ENCODE measurements around the gene ERBB4. TPM values are rescaled to one million over a fixed set of nuclear protein-coding genes. Genes with fewer than 3 reads are reported as not detected.

The ERBB4 gene
- polyA plus RNA-seq (2012; ENCODE audit: low read depth, missing spikeins) = 0.01 TPM

DNA sequence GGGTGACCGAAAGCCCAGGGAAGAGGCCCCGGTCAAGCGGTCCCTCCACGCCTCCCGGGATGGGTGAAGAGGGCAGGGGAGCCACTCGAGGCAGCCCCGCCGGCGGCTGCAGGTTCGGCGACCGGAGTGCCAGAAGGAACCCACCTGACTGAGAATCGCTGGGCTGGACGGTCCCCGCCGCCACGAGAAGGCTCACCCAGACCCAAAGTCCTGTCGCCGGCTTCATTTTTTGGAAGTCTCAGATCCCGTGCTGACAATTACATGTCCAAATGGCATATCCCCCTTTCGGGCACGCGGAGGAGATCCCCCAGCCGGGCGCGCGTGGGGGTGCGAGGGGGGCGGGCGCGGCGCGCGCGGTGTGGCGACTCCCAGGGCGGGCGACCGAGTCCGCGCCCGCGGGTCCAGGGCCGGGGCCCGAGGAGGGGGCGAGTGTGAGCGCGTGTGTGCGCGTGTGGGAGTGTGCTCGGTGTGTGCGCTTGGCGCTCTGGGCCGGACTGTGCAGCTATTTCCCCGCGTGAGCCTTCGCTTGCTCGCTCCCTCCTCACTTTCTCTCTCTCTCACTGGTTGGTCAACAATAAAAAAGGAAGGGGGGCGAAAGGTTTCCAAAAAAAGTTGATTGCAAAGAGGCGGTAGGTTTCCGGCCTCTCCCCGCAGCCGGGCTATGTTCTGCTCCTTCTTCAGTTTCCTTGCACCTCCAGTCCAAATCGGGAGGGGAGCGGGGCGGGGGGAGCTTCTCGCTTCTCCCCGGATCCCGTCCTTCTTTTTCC lies at the start of gene ERBB4:
Gene ERBB4 (minus strand): TSS at position 498 of the 767 bp plus-strand sequence. CDS start 272 bp downstream, at position 226.
- FAIRE-seq = no peak
- TF ChIP-seq POLR2A (IDR thresholded peaks at IDR 0.05; ENCODE audit: low read depth, low read length) (no peak), POLR2AphosphoS5 (IDR thresholded peaks at IDR 0.05; ENCODE audit: low read depth, low read length) (no peak), POU2F2 (IDR thresholded peaks at IDR 0.05; ENCODE audit: low read depth, low read length) (no peak), PAX5 (IDR thresholded peaks at IDR 0.05; ENCODE audit: insufficient read depth, low read length, severe bottlenecking) (no peak), SPI1 (IDR thresholded peaks at IDR 0.05; ENCODE audit: low read depth, low read length) (no peak), TAF1 (IDR thresholded peaks at IDR 0.05; ENCODE audit: low read depth, low read length) (no peak)

DNA sequence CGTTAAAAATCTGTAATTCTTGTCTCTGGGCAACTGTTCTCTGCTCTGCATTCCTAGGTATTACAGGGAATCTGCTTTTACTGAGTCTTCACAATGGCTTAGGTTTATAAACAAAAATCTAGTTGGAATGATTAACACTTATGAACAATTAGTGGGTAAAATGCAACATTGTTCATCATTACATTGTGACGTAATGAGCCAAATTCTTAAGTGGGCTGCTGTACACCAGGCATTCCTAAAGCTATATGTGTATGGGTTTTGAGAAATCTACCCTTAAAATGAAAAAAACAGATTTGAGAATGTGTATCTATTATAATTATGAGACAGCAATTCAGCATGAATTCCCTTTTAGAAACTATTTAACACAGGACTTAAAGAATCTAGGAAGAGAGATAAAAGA lies 41.5 kb upstream of the ERBB4 start:
- TF ChIP-seq SPI1 (IDR thresholded peaks at IDR 0.05; ENCODE audit: low read depth, low read length) (no peak), POU2F2 (IDR thresholded peaks at IDR 0.05; ENCODE audit: low read depth, low read length) (no peak), POLR2AphosphoS5 (IDR thresholded peaks at IDR 0.05; ENCODE audit: low read depth, low read length) (no peak)
- no peak for FAIRE-seq
- no peak for DNase-seq (ENCODE audit: insufficient read length, low spot score)

More for the DNA sequence above, at the start of gene ERBB4:
- no peak for DNase-seq (ENCODE audit: insufficient read length, low spot score)

GRCh38 chr2:212556296-212556695 lies 17.7 kb upstream of the ERBB4 start:
- FAIRE-seq (no peak), DNase-seq (ENCODE audit: insufficient read length, low spot score) (no peak)
- no peak for TF ChIP-seq POLR2AphosphoS5 (IDR thresholded peaks at IDR 0.05; ENCODE audit: low read depth, low read length)
- TF ChIP-seq SPI1 (IDR thresholded peaks at IDR 0.05; ENCODE audit: low read depth, low read length) = no peak
- no peak for TF ChIP-seq PAX5 (IDR thresholded peaks at IDR 0.05; ENCODE audit: insufficient read depth, low read length, severe bottlenecking)
- no peak for TF ChIP-seq POU2F2 (IDR thresholded peaks at IDR 0.05; ENCODE audit: low read depth, low read length)
- no peak for TF ChIP-seq TAF1 (IDR thresholded peaks at IDR 0.05; ENCODE audit: low read depth, low read length)
- TF ChIP-seq POLR2A (IDR thresholded peaks at IDR 0.05; ENCODE audit: low read depth, low read length) = no peak

GRCh38 chr2:212554233-212554632 lies 15.6 kb upstream of the ERBB4 start:
- no peak for DNase-seq (ENCODE audit: insufficient read length, low spot score)
- no peak for FAIRE-seq
- TF ChIP-seq POU2F2 (IDR thresholded peaks at IDR 0.05; ENCODE audit: low read depth, low read length) (no peak), PAX5 (IDR thresholded peaks at IDR 0.05; ENCODE audit: insufficient read depth, low read length, severe bottlenecking) (no peak), TAF1 (IDR thresholded peaks at IDR 0.05; ENCODE audit: low read depth, low read length) (no peak), POLR2AphosphoS5 (IDR thresholded peaks at IDR 0.05; ENCODE audit: low read depth, low read length) (no peak), SPI1 (IDR thresholded peaks at IDR 0.05; ENCODE audit: low read depth, low read length) (no peak), POLR2A (IDR thresholded peaks at IDR 0.05; ENCODE audit: low read depth, low read length) (no peak)

- DNase-seq (ENCODE audit: insufficient read length, low spot score) = no peak
- FAIRE-seq = no peak
- no peak for TF ChIP-seq POLR2A (IDR thresholded peaks at IDR 0.05; ENCODE audit: low read depth, low read length)
- TF ChIP-seq SPI1 (IDR thresholded peaks at IDR 0.05; ENCODE audit: low read depth, low read length) = no peak
- TF ChIP-seq POU2F2 (IDR thresholded peaks at IDR 0.05; ENCODE audit: low read depth, low read length) = no peak
- TF ChIP-seq PAX5 (IDR thresholded peaks at IDR 0.05; ENCODE audit: insufficient read depth, low read length, severe bottlenecking) = no peak
- TF ChIP-seq TAF1 (IDR thresholded peaks at IDR 0.05; ENCODE audit: low read depth, low read length) = no peak
These were observed 11.3 kb upstream of the ERBB4 start for GRCh38 chr2:212549941-212550340.

GRCh38 chr2:212549463-212549862 lies 10.9 kb upstream of the ERBB4 start:
- no peak for FAIRE-seq
- DNase-seq (ENCODE audit: insufficient read length, low spot score) = no peak
- no peak for TF ChIP-seq POLR2A (IDR thresholded peaks at IDR 0.05; ENCODE audit: low read depth, low read length)
- TF ChIP-seq PAX5 (IDR thresholded peaks at IDR 0.05; ENCODE audit: insufficient read depth, low read length, severe bottlenecking) = no peak
- TF ChIP-seq SPI1 (IDR thresholded peaks at IDR 0.05; ENCODE audit: low read depth, low read length) = no peak
- TF ChIP-seq TAF1 (IDR thresholded peaks at IDR 0.05; ENCODE audit: low read depth, low read length) = no peak
- no peak for TF ChIP-seq POU2F2 (IDR thresholded peaks at IDR 0.05; ENCODE audit: low read depth, low read length)
- no peak for TF ChIP-seq POLR2AphosphoS5 (IDR thresholded peaks at IDR 0.05; ENCODE audit: low read depth, low read length)

GRCh38 chr2:212548455-212548819 lies 9.8 kb upstream of the ERBB4 start:
- TF ChIP-seq TAF1 (IDR thresholded peaks at IDR 0.05; ENCODE audit: low read depth, low read length) = no peak
- TF ChIP-seq POLR2AphosphoS5 (IDR thresholded peaks at IDR 0.05; ENCODE audit: low read depth, low read length) = no peak
- TF ChIP-seq POU2F2 (IDR thresholded peaks at IDR 0.05; ENCODE audit: low read depth, low read length) = no peak
- no peak for TF ChIP-seq PAX5 (IDR thresholded peaks at IDR 0.05; ENCODE audit: insufficient read depth, low read length, severe bottlenecking)
- TF ChIP-seq POLR2A (IDR thresholded peaks at IDR 0.05; ENCODE audit: low read depth, low read length) = no peak
- TF ChIP-seq SPI1 (IDR thresholded peaks at IDR 0.05; ENCODE audit: low read depth, low read length) = no peak
- DNase-seq (ENCODE audit: insufficient read length, low spot score) (no peak), FAIRE-seq (no peak)

DNA sequence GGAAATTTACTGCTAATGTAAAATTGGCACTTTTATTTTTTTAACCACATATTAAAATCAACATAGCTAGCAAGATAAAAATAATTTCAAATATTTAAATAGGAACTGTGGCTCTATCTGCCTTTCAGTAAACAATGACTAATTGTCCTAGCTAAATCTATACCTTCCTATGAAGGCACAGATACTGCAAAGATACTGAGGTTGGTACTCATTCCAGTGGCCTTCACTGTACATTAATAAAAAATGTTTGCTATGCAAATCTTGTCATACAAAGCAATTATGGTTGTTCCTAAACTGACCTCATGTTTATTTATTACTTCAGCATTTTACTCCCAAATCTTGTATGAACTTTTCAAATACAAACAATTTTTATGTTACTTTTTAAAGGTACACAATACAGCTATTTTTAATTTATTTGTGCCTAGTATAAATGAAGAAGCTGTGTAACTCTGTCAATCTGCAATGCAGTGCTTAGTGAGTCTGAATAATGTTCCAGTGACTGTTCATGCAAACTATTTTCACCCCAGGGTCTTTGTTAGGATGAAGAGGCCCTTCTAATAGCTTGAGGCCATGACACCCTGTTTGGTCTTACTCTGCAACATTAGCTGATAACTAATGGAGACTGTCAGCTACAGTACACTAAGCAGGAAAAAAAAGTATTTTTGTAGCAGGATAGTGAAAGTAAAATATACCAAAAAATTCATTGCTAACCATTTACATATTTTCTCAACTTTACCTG lies 9.3 kb upstream of the ERBB4 start:
- TF ChIP-seq SPI1 (IDR thresholded peaks at IDR 0.05; ENCODE audit: low read depth, low read length) (no peak), TAF1 (IDR thresholded peaks at IDR 0.05; ENCODE audit: low read depth, low read length) (no peak), POLR2A (IDR thresholded peaks at IDR 0.05; ENCODE audit: low read depth, low read length) (no peak), PAX5 (IDR thresholded peaks at IDR 0.05; ENCODE audit: insufficient read depth, low read length, severe bottlenecking) (no peak), POLR2AphosphoS5 (IDR thresholded peaks at IDR 0.05; ENCODE audit: low read depth, low read length) (no peak), POU2F2 (IDR thresholded peaks at IDR 0.05; ENCODE audit: low read depth, low read length) (no peak)
- FAIRE-seq = no peak
- no peak for DNase-seq (ENCODE audit: insufficient read length, low spot score)

- TF ChIP-seq TAF1 (IDR thresholded peaks at IDR 0.05; ENCODE audit: low read depth, low read length) = no peak
- TF ChIP-seq POLR2AphosphoS5 (IDR thresholded peaks at IDR 0.05; ENCODE audit: low read depth, low read length) = no peak
- TF ChIP-seq POLR2A (IDR thresholded peaks at IDR 0.05; ENCODE audit: low read depth, low read length) = no peak
- no peak for TF ChIP-seq SPI1 (IDR thresholded peaks at IDR 0.05; ENCODE audit: low read depth, low read length)
- no peak for TF ChIP-seq POU2F2 (IDR thresholded peaks at IDR 0.05; ENCODE audit: low read depth, low read length)
- no peak for TF ChIP-seq PAX5 (IDR thresholded peaks at IDR 0.05; ENCODE audit: insufficient read depth, low read length, severe bottlenecking)
- no peak for FAIRE-seq
- no peak for DNase-seq (ENCODE audit: insufficient read length, low spot score)
These were observed 8.1 kb upstream of the ERBB4 start for GRCh38 chr2:212546669-212547068.

Measured in GM12891 (cell line).